HG03432 (cell line): ENCODE measurements around the gene PPFIA4.

Source experiments
- ATAC-seq: cut with Tn5 transposase; IDR thresholded peaks from one replicate; pipeline ENCODE4 v1.9.1; 2021; ENCODE audit warnings: mild to moderate bottlenecking, moderate library complexity; ENCODE audit not compliant: unreplicated experiment

PPFIA4 gene

GRCh38 chr1:203124546-203125317 is 98.4 kb downstream of the PPFIA4 start:
- no peak for ATAC-seq

DNA sequence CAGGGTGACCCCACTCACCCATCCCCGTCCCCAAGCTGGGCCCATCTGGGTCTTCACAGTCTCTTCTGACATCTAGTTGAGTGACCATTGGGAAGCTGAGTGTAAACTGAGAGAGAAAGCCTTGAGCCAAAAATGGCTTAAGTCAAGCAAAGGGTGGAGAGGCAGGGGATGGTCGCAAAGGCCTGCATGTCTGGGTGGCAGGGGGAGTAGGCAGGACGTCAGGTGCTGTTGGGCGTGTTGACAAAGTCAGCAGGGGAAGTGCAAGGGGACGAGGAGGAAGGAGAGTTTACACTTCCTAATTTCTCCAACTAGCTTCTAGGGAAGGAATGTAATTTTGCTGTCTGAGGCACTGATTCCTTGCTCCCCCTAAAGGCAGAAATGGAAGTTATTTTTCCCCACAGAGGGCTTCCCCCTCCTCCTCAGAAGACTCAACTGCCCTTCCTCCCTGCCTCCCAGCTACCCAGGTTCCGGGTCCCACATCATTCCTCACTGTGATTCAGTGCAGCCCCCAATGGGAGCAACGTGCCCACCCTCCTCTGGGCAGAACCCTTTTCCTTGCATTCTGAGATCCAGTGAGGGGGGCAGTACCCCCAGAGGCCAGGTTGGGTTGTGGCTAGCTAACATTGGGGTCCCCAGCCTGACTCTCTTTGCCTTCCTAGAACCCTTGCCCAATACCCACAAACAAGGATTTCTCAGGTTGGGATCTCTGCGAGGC is 100.0 kb downstream of the PPFIA4 start:
- ATAC-seq, result no peak

- ATAC-seq, result no peak
Measured at GRCh38 chr1:203126866-203127665, 100.8 kb downstream of the PPFIA4 start.

DNA sequence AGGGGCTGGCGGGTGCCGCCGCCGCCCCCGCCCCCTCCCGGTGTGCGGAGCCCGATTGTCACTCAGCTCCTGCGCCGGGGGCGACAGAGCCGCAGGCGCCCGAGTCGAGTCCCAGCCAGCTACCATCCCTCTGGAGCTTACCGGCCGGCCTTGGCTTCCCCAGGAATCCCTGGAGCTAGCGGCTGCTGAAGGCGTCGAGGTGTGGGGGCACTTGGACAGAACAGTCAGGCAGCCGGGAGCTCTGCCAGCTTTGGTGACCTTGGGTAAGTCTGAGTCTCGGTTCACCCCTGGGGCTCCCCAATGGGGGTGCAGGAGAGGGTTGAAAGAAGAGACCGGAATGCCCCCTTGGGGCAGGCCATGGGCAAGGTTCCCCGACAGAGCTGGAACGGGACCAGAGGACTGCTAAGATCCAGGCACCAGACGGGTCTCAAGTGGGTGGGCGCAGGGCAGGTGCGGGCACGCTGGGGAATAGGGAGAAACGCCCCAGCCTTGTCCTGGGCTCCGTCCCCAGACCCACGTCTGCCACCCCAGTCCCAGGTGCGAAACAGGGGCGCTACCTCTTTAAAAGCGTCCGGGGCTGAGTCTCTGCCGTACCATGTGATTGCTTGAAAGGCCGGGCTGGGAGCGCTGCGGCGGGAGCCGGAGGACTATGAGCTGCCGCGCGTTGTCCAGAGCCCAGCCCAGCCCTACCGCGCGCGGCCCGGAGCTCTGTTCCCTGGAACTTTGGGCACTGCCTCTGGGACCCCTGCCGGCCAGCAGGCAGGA is 101.6 kb downstream of the PPFIA4 start, which contains the start of gene ADORA1:
TSS of gene ADORA1 (plus strand) at position 61 of the 765 bp plus-strand sequence. CDS start 1,116 bp downstream, outside the sequence.
- no peak for ATAC-seq

GRCh38 chr1:203128431-203128715 is 102.1 kb downstream of the PPFIA4 start:
- no peak for ATAC-seq
